ENCODE measurements around the gene C11orf87.

- TF ChIP-seq, protein P1, sequence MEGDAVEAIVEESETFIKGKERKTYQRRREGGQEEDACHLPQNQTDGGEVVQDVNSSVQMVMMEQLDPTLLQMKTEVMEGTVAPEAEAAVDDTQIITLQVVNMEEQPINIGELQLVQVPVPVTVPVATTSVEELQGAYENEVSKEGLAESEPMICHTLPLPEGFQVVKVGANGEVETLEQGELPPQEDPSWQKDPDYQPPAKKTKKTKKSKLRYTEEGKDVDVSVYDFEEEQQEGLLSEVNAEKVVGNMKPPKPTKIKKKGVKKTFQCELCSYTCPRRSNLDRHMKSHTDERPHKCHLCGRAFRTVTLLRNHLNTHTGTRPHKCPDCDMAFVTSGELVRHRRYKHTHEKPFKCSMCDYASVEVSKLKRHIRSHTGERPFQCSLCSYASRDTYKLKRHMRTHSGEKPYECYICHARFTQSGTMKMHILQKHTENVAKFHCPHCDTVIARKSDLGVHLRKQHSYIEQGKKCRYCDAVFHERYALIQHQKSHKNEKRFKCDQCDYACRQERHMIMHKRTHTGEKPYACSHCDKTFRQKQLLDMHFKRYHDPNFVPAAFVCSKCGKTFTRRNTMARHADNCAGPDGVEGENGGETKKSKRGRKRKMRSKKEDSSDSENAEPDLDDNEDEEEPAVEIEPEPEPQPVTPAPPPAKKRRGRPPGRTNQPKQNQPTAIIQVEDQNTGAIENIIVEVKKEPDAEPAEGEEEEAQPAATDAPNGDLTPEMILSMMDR (IDR thresholded peaks at IDR 0.05), result no peak
- no peak for TF ChIP-seq EP300 (IDR thresholded peaks at IDR 0.05)
- TF ChIP-seq POLR2AphosphoS5 (IDR thresholded peaks at IDR 0.05), result no peak
- no peak for TF ChIP-seq POLR2A (IDR thresholded peaks at IDR 0.05; ENCODE audit: low read depth)
Measured at GRCh38 chr11:109377039-109377742, 44.8 kb upstream of the C11orf87 start.

All from esophagus muscularis mucosa (tissue), 4 donors.